GM04504 (cell line): ENCODE data around the gene KAZN.

ENCODE experiments used
- DNase-seq: peaks from one replicate; pipeline ENCODE4 v3.0.0-alpha.2; 2012; ENCODE audit warnings: low read depth

The KAZN gene

GRCh38 chr1:14800014-14800413 lies 201.5 kb downstream of the KAZN start:
- no peak for DNase-seq

GRCh38 chr1:14800500-14801076 lies 202.1 kb downstream of the KAZN start:
- no peak for DNase-seq

- DNase-seq, result no peak
Observed at GRCh38 chr1:14803002-14803789, 204.7 kb downstream of the KAZN start.

GRCh38 chr1:14804626-14805025 lies 206.1 kb downstream of the KAZN start:
- no peak for DNase-seq

GRCh38 chr1:14806772-14807171 lies 208.3 kb downstream of the KAZN start:
- DNase-seq, result no peak

- DNase-seq, result no peak
Observed at GRCh38 chr1:14808768-14809167, 210.3 kb downstream of the KAZN start.

GRCh38 chr1:14809191-14809981 lies 210.9 kb downstream of the KAZN start:
- no peak for DNase-seq

- DNase-seq, result peak; percentile 50
Observed at GRCh38 chr1:14810595-14811361, 212.3 kb downstream of the KAZN start.

GRCh38 chr1:14811573-14811972 lies 213.1 kb downstream of the KAZN start:
- no peak for DNase-seq

GRCh38 chr1:14812189-14812588 lies 213.7 kb downstream of the KAZN start:
- no peak for DNase-seq

- no peak for DNase-seq
Observed at GRCh38 chr1:14815175-14815877, 216.8 kb downstream of the KAZN start.

GRCh38 chr1:14817223-14818170 lies 219.0 kb downstream of the KAZN start:
- no peak for DNase-seq

- DNase-seq, result no peak
Observed at GRCh38 chr1:14820295-14821085, 222.0 kb downstream of the KAZN start.

- no peak for DNase-seq
Observed at GRCh38 chr1:14822493-14822892, 224.0 kb downstream of the KAZN start.

- no peak for DNase-seq
Observed at GRCh38 chr1:14822996-14823395, 224.5 kb downstream of the KAZN start.

- no peak for DNase-seq
Observed at GRCh38 chr1:14824314-14824915, 225.9 kb downstream of the KAZN start.

GRCh38 chr1:14825396-14825795 lies 226.9 kb downstream of the KAZN start:
- DNase-seq, result no peak

- peak; percentile 85 for DNase-seq
Observed at GRCh38 chr1:14826172-14826636, 227.7 kb downstream of the KAZN start.

- DNase-seq, result no peak
Observed at GRCh38 chr1:14826731-14827326, 228.3 kb downstream of the KAZN start.
